ENCODE measurements around the gene PIP4K2A.

- TF ChIP-seq CTCF (conservative IDR thresholded peaks at IDR 0.05; ENCODE audit: low read depth, low read length) (no peak), EZH2phosphoT487 (IDR thresholded peaks at IDR 0.05; ENCODE audit: borderline replicate concordance, low read length) (no peak), EZH2 (IDR thresholded peaks at IDR 0.05; ENCODE audit: low read length, unreplicated experiment) (no peak)
Observed at GRCh38 chr10:22588462-22588861, 125.9 kb downstream of the PIP4K2A start.

Data from PC-3 (cell line).